ENCODE data around the gene RPL10. TPM values are rescaled to one million over a fixed set of nuclear protein-coding genes. Genes with fewer than 3 reads are reported as not detected.

RPL10 gene
- total RNA-seq, 1 experiment from 2014 or later: 3,401 TPM

- H3K4me1 ChIP-seq (ENCODE audit: insufficient read depth, low read length): peaks cover 17% of the 10 kb centered on the region
- H3K27me3 ChIP-seq (ENCODE audit: low read length): no peaks in the 10 kb centered on the region
- peaks cover 11% of the 10 kb centered on the region for H3K36me3 ChIP-seq (ENCODE audit: low read depth, low read length)
- no peak overlapping the region for H3K27ac ChIP-seq (ENCODE audit: low read length)
- ChIA-PET POLR2A (ENCODE audit: unreplicated experiment) (no interaction called here), CTCF (no interaction called here)
- ATAC-seq: no peak
- DNase-seq: no peak
- BruUV-seq (replicated peaks): no TSS peak
- peaks cover 19% of the 10 kb centered on the region for H3K79me2 ChIP-seq (ENCODE audit: low read length)
- no peaks in the 10 kb centered on the region for H3K9me3 ChIP-seq (ENCODE audit: low read length)
- H3F3A ChIP-seq (ENCODE audit: low read length, unreplicated experiment): peaks cover 18% of the 10 kb centered on the region
- H4K20me1 ChIP-seq (ENCODE audit: low read length): peaks cover 10% of the 10 kb centered on the region
- TF ChIP-seq EZH2phosphoT487 (IDR thresholded peaks at IDR 0.05; ENCODE audit: borderline replicate concordance, low read length): no peak
- no peak for TF ChIP-seq EZH2 (IDR thresholded peaks at IDR 0.05; ENCODE audit: low read length, unreplicated experiment)
- TF ChIP-seq CTCF (conservative IDR thresholded peaks at IDR 0.05; ENCODE audit: low read depth, low read length): no peak
- H3K9me2 ChIP-seq (replicated peaks; ENCODE audit: low read length): no peaks in the 10 kb centered on the region
- intact Hi-C loops (cut with micrococcal nuclease): no loop called here
- no peak overlapping the region for H2AFZ ChIP-seq (ENCODE audit: low read length)
- no peak overlapping the region for H3K4me2 ChIP-seq (ENCODE audit: low read length)
- H3K9ac ChIP-seq (ENCODE audit: low read length): no peak overlapping the region
- H3K4me3 ChIP-seq (ENCODE audit: low read length): no peak overlapping the region
These were observed 6.5 kb downstream of the RPL10 start for GRCh38 chrX:154404625-154405192.

DNA sequence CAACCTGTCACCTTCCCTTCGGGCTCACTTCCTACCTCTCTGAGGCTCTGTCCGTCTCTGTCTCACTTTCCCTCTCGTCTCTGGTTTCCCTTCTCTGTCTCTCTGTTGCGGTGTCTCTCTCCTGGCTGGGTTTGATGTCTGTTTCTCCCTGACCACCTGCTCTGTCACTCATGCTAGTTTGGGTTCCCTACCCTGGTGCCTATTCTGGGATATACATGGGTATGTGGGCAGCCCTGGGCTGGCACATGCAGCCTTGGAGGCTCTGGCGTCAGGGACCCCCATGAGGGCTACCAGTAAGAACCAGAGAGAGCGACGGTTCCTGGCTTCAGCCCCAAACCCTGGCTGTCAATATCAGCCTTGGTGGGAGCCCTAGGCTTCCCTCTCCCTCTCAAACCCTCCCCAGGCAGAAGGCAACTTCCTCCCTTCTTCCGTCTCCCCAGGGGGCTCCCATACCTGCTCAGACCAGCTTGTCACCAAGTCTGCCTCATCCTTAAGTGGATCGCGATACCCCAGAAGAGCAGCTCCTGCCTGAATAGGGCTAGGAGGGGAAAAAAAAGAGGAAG is 10.6 kb downstream of the RPL10 start:
- Histone ChIP-seq H3K27me3 (ENCODE audit: low read length) (no peaks in the 10 kb centered on the region), H3K27ac (ENCODE audit: low read length) (peak overlapping the region; percentile 62), H3K36me3 (ENCODE audit: low read depth, low read length) (no peaks in the 10 kb centered on the region), H3K9me2 (replicated peaks; ENCODE audit: low read length) (no peaks in the 10 kb centered on the region), H4K20me1 (ENCODE audit: low read length) (no peaks in the 10 kb centered on the region), H3K79me2 (ENCODE audit: low read length) (peaks cover 24% of the 10 kb centered on the region), H3K4me2 (ENCODE audit: low read length) (peak overlapping the region; percentile 96), H3K9me3 (ENCODE audit: low read length) (no peaks in the 10 kb centered on the region), H3K9ac (ENCODE audit: low read length) (peak overlapping the region; percentile 79), H3K4me1 (ENCODE audit: insufficient read depth, low read length) (peaks cover 26% of the 10 kb centered on the region), H3F3A (ENCODE audit: low read length, unreplicated experiment) (no peaks in the 10 kb centered on the region), H3K4me3 (ENCODE audit: low read length) (peak overlapping the region; percentile 75), H2AFZ (ENCODE audit: low read length) (peak overlapping the region; percentile 50)
- DNase-seq: no peak
- CTCF ChIA-PET: no interaction called here
- BruUV-seq (replicated peaks): TSS peak; percentile 38
- no peak for TF ChIP-seq EZH2phosphoT487 (IDR thresholded peaks at IDR 0.05; ENCODE audit: borderline replicate concordance, low read length)
- no peak for TF ChIP-seq CTCF (conservative IDR thresholded peaks at IDR 0.05; ENCODE audit: low read depth, low read length)
- TF ChIP-seq EZH2 (IDR thresholded peaks at IDR 0.05; ENCODE audit: low read length, unreplicated experiment): no peak
- ATAC-seq: no peak
- POLR2A ChIA-PET (ENCODE audit: unreplicated experiment): interaction anchor here (0.6 kb wide), 1 partner anchor 85 kb away, joined by 4 read pairs; no protein-coding TSS in a partner anchor
- intact Hi-C loops (cut with micrococcal nuclease): no loop called here

Data from PC-3 (cell line).